Measurements from ENCODE around the gene ACAN. TPM values are rescaled to one million over a fixed set of nuclear protein-coding genes. Genes with fewer than 3 reads are reported as not detected.

The ACAN gene
- total RNA-seq, 1 experiment from 2014 or later: 0.03 TPM

DNA sequence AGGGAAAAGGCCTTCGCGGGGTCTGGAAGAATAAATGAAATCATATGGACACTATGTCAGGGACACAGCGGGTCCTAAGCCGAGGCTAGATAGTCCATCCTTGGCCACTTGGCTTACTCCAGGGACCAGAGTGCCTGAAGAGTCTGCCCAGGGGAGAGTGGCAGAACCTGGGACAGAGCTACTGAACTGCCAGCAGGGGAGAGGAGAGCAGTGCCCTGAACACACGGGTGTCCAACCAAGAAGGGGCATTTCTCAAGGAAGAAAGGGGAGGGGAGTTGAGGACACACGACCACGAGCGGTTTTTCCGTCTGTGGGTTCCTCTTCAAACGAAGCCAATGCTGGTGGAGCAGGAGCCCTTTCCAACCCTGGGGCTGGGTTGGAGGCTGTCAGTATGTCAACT is 1.0 kb downstream of the ACAN start:
- no TSS peak for BruUV-seq (replicated peaks)
- TF ChIP-seq POLR2AphosphoS5 (IDR thresholded peaks at IDR 0.05; ENCODE audit: low read depth, low read length): no peak
- TF ChIP-seq, protein P1, sequence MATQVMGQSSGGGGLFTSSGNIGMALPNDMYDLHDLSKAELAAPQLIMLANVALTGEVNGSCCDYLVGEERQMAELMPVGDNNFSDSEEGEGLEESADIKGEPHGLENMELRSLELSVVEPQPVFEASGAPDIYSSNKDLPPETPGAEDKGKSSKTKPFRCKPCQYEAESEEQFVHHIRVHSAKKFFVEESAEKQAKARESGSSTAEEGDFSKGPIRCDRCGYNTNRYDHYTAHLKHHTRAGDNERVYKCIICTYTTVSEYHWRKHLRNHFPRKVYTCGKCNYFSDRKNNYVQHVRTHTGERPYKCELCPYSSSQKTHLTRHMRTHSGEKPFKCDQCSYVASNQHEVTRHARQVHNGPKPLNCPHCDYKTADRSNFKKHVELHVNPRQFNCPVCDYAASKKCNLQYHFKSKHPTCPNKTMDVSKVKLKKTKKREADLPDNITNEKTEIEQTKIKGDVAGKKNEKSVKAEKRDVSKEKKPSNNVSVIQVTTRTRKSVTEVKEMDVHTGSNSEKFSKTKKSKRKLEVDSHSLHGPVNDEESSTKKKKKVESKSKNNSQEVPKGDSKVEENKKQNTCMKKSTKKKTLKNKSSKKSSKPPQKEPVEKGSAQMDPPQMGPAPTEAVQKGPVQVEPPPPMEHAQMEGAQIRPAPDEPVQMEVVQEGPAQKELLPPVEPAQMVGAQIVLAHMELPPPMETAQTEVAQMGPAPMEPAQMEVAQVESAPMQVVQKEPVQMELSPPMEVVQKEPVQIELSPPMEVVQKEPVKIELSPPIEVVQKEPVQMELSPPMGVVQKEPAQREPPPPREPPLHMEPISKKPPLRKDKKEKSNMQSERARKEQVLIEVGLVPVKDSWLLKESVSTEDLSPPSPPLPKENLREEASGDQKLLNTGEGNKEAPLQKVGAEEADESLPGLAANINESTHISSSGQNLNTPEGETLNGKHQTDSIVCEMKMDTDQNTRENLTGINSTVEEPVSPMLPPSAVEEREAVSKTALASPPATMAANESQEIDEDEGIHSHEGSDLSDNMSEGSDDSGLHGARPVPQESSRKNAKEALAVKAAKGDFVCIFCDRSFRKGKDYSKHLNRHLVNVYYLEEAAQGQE (IDR thresholded peaks at IDR 0.05; ENCODE audit: insufficient read depth in 1 of 2, low read depth in 2 of 2, low read length in 1 of 2): peak; percentile 51 to 56; a peak in 1 of 4 replicates
- Histone ChIP-seq H3K27me3 (ENCODE audit: control insufficient read depth, insufficient read depth, low read length) (peaks cover 16% of the 10 kb centered on the region), H3K9me3 (ENCODE audit: control insufficient read depth, insufficient read depth, low read depth, low read length) (no peaks in the 10 kb centered on the region), H3K4me1 (ENCODE audit: control insufficient read depth, insufficient read depth, low read length) (no peaks in the 10 kb centered on the region), H3K36me3 (ENCODE audit: control insufficient read depth, insufficient read depth, low read length) (no peaks in the 10 kb centered on the region), H3K4me3 (ENCODE audit: low read depth in 2 of 2, low read length in 2 of 2) (no peak overlapping the region), H3K27ac (ENCODE audit: low read length) (no peak overlapping the region)
- in situ Hi-C loops (cut with HindIII; ENCODE audit: low pct_unique_long_range_greater_than_20kb, low sequenced_read_pairs): no loop called here
- ATAC-seq (peak; percentile 52; the same call in 1 of the 2 replicates), DNase-seq (ENCODE audit: low read depth, low spot score) (no peak)
- ChIA-PET POLR2A (no interaction called here), CTCF (interaction anchor here (0.5 to 0.6 kb wide), 2 partner anchors 96 to 149 kb away, joined by 3 to 9 read pairs; no protein-coding TSS in a partner anchor)
- intact Hi-C loops (cut with micrococcal nuclease; ENCODE audit: unreplicated experiment): no loop called here

DNA sequence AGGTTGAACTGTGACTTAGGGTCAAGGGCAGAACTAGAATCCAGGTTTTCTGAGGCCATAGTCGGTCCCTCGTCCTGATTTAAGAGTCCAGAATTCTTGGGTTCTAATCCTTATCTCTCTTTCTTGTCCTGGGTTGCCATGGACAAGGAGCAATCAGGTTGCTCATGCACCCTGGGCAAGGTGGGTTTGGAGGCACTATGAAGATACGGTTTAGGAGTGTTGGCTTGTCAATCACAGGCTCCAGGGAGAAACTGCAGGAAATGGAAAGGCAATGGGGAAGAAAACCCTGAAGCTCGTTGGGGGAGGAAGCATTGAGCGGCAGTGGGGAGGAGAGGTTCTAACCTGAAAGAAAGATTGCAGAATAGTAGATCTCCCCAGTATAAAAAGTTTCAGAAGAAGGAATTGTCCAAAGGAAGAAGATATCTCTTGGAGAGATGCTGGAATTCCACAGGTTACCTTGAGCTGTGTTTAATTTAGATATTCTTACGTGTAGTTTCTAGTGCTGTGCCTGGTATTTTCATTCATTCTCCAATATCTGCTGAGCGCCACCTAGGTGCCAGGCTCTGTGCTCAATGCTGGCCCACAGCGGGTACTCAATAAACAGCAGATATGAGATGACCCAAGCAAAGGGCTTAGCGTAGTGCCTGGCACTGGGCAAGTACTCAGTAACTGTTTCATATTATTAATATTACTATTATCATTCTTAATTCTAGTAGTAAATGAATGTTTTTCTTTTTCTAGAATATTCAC is 2.0 kb downstream of the ACAN start:
- POLR2A ChIA-PET: interaction anchor here (0.6 kb wide), 1 partner anchor 1077 kb away, joined by 3 read pairs; no protein-coding TSS in a partner anchor
- intact Hi-C loops (cut with micrococcal nuclease; ENCODE audit: unreplicated experiment) (no loop called here), in situ Hi-C loops (cut with HindIII; ENCODE audit: low pct_unique_long_range_greater_than_20kb, low sequenced_read_pairs) (no loop called here)
- no peak for ATAC-seq
- Histone ChIP-seq H3K27me3 (ENCODE audit: control insufficient read depth, insufficient read depth, low read length) (peaks cover 16% of the 10 kb centered on the region), H3K9me3 (ENCODE audit: control insufficient read depth, insufficient read depth, low read depth, low read length) (no peaks in the 10 kb centered on the region), H3K27ac (ENCODE audit: low read length) (no peak overlapping the region), H3K4me3 (ENCODE audit: low read depth in 2 of 2, low read length in 2 of 2) (no peak overlapping the region), H3K36me3 (ENCODE audit: control insufficient read depth, insufficient read depth, low read length) (no peaks in the 10 kb centered on the region), H3K4me1 (ENCODE audit: control insufficient read depth, insufficient read depth, low read length) (0 out of 2 replicates have a peak, but pooled peaks cover under 1% of the 10 kb centered on the region)
- no peak for TF ChIP-seq TCF7L2 (IDR thresholded peaks at IDR 0.05; ENCODE audit: low read depth, low read length)
- BruUV-seq (replicated peaks): no TSS peak
- no peak for DNase-seq (ENCODE audit: low read depth, low spot score)
- CTCF ChIA-PET: no interaction called here

GRCh38 chr15:88810446-88810845 is 7.2 kb downstream of the ACAN start:
- BruUV-seq (replicated peaks): no TSS peak
- ChIA-PET CTCF (no interaction called here), POLR2A (no interaction called here)
- ATAC-seq (no peak), DNase-seq (ENCODE audit: low read depth, low spot score) (no peak)
- no peak overlapping the region for H3K27ac ChIP-seq (ENCODE audit: low read length)
- no peak for TF ChIP-seq SIN3A (IDR thresholded peaks at IDR 0.05; ENCODE audit: borderline replicate concordance, insufficient read depth, low read depth, low read length)
- no peak for TF ChIP-seq POLR2AphosphoS5 (IDR thresholded peaks at IDR 0.05; ENCODE audit: low read depth, low read length)
- TF ChIP-seq, protein P2, sequence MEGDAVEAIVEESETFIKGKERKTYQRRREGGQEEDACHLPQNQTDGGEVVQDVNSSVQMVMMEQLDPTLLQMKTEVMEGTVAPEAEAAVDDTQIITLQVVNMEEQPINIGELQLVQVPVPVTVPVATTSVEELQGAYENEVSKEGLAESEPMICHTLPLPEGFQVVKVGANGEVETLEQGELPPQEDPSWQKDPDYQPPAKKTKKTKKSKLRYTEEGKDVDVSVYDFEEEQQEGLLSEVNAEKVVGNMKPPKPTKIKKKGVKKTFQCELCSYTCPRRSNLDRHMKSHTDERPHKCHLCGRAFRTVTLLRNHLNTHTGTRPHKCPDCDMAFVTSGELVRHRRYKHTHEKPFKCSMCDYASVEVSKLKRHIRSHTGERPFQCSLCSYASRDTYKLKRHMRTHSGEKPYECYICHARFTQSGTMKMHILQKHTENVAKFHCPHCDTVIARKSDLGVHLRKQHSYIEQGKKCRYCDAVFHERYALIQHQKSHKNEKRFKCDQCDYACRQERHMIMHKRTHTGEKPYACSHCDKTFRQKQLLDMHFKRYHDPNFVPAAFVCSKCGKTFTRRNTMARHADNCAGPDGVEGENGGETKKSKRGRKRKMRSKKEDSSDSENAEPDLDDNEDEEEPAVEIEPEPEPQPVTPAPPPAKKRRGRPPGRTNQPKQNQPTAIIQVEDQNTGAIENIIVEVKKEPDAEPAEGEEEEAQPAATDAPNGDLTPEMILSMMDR (IDR thresholded peaks at IDR 0.05): no peak
- TF ChIP-seq, protein P1 (IDR thresholded peaks at IDR 0.05; ENCODE audit: insufficient read depth in 1 of 2, low read depth in 2 of 2, low read length in 1 of 2): no peak
- TF ChIP-seq TCF7L2 (IDR thresholded peaks at IDR 0.05; ENCODE audit: low read depth, low read length): no peak
- in situ Hi-C loops (cut with HindIII; ENCODE audit: low pct_unique_long_range_greater_than_20kb, low sequenced_read_pairs) (no loop called here), intact Hi-C loops (cut with micrococcal nuclease; ENCODE audit: unreplicated experiment) (no loop called here)
- H3K4me1 ChIP-seq (ENCODE audit: control insufficient read depth, insufficient read depth, low read length): peaks cover 7% of the 10 kb centered on the region; the same call in 1 of the 2 replicates
- no peak overlapping the region for H3K4me3 ChIP-seq (ENCODE audit: low read depth in 2 of 2, low read length in 2 of 2)
- H3K9me3 ChIP-seq (ENCODE audit: control insufficient read depth, insufficient read depth, low read depth, low read length): no peaks in the 10 kb centered on the region
- no peaks in the 10 kb centered on the region for H3K27me3 ChIP-seq (ENCODE audit: control insufficient read depth, insufficient read depth, low read length)
- H3K36me3 ChIP-seq (ENCODE audit: control insufficient read depth, insufficient read depth, low read length): no peaks in the 10 kb centered on the region

All from Panc1 (cell line).